HT-29 (cell line): ENCODE data around the gene LUC7L3. TPM values are rescaled to one million over a fixed set of nuclear protein-coding genes. Genes with fewer than 3 reads are reported as not detected.
"Not testable (repeated sequence)": the region's sequence is repeated elsewhere in the genome, so short reads cannot be mapped to it uniquely, and the experiment has no call there.

Source experiments
- DNase-seq: peaks from one replicate; pipeline ENCODE4 v3.0.0-alpha.2; 2015; ENCODE audit warnings: low spot score
- total RNA-seq: library from RNA; depleted of rRNA; stranded (reverse); fragments of >200 nt; shearing (Covaris generic); gene quantifications from 2 replicates; pipeline ENCODE4 v1.2.3, GENCODE V29; 2014

Gene LUC7L3
- total RNA-seq, 1 experiment from 2014 or later: 50.4 TPM

DNA sequence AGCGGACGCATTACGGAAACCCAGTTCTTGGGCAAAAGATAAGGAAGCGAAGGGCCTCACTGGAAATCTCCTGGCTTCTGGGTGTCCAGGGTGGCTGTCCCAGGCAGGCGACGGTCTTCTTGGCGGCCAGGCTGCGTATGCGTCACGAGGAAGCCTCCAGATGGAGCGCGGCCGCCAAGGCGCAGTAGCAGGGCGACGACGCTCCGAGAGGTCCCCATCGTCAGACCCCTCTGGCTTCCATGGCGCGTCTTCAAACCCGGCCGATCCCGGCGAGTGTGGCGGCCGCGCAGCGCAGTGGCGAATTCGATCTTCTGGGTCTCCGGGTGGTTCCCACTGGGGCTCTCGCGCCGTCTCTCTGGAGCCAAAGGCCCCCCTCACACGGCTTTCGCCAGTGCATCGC is 61.8 kb downstream of the LUC7L3 start:
- DNase-seq: no peak

DNA sequence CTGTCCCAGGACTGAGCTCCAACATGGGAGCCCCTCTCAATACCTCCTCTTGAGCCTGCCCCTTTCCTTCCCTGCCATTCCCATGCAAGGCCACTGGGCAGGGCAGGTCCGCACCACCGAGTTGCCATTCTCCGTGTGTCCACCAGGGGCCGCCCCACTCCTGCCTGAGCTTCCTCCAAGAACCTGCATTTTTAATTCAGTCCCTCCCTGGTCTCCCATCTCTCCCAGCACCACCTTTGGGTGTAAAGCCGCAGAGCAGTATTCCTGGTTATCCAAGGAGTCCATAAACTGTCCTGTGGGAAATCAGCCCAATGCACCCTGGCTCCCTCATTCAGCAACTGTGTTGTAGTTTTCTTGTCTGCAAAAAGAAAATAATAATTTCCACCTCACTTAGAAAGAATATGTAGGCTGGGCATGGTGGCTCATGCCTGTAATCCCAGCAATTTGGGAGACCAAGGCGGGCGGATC is 63.8 kb downstream of the LUC7L3 start:
- DNase-seq: peak; percentile 93

DNA sequence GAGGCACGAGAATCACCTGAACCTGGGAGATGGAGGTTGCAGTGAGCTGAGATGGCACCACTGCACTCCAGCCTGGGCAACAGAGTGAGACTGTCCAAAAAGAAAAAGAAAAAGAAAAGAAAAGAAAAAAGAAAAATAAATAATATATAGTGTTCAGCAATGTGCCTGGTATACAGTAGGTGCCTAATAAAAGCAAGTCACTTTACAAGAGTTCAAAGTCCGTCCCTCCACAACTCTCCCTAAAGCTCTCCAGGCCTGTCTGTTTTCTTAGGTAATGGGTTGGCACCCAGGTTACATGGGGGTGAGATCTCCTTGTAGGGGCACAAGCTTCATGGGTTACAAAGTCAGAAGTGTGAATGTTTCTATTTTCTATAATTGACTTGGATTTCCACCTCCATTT is 64.5 kb downstream of the LUC7L3 start:
- no peak for DNase-seq

DNA sequence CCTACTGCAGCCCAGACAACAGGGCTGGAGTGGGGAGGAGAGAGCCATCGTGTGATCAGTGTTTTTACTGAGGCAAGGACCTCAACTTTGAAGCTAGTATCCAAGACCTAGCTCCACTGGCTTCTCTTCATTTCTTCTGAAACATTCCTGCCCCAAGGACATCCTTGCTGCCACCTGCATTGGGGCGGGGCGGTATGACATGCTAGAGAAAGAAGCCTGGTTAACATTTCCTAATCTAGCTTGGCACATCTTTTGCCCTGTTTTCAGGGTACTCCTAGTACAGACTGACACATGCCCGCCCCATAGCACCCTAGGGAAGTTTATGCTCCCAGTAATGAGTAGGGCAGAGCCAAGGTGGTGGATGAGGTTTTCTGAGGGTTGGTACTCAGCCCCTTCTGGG is 65.7 kb downstream of the LUC7L3 start:
- no peak for DNase-seq

DNA sequence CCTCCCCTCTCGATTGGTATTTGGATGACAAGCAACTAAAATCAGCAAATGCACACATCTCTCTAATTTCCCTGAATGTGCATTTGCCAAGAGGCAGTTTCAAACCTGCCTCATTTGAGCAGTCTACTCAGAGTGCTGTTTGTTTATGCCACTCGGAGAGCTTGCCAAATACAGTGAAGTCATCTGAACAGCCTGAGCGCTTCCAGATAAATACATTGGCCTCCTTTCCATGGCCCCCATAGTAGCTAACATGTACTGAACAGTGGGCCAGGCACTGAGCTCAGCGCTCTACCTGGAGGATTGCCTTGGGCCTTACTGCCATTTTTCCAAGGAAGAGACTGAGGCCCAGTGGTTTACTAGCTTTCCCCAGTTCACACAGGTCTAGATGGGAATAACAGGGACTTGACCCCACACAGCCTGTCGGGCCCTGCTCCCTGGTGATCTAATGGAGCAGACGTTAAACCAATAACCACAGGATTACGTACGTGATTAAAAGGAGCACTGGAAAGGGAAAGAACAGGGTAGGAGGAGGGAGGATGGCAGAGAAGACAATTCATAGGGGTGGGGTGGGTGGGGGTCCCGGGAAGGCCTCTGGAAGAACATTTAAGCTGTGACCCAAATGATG is 66.7 kb downstream of the LUC7L3 start:
- no peak for DNase-seq

DNA sequence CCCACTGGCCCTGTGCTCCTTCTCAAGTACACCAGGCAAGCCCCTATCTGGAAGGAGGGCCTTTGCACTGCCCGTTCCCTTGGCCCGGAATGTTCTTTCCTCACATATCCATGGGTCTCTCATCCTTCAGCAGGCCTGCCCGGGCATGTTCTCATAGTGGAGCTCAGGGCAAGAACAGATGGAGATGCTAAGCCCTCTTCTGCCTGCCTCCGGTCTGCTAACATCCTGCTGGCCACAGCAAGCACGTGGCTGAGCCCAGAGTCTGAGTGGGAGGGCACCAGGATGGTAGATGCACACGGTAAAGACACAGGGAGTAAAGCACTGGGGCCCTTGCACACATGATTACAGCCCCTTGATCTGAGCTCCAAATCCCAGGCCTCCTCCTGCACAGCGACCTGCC is 67.7 kb downstream of the LUC7L3 start:
- DNase-seq: no peak

DNA sequence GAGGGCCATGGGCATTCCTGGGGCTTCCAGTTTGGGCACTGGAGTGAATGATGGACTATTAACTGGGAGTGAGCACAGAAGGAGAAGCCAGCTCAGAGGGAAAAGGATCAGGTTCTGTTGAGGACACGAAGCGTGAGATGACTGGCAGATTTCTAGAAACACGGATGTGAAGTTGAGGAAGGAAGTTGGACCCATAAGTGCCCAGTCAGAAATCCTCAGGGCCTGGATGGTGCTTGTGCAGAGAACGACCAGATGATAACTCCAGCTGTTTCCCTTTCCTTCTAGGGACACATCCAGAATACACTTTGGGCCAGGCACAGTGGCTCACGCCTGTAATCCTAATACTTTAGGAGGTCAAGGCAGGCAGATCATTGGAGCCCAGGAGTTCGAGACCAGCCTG is 71.2 kb downstream of the LUC7L3 start:
- no peak for DNase-seq

DNA sequence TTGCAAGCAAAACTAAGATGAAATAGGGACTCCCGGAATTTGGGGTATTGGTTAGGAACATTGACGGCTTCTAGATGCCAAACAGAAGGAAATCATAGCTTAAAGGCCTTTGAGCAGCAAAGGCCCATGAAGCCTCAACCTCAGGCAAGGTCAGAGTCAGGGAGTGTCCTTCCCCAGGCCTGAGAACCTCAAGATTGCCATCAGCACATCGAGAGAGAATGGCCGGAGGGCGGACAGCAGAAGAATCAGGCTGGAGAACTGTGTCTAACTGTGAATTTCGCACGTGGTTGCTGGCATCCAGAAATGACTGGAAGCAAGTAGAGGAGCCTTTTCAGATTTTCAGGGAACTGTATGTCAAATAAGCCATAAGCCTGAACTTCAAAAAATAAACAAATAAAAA is 72.7 kb downstream of the LUC7L3 start:
- DNase-seq: no peak

DNA sequence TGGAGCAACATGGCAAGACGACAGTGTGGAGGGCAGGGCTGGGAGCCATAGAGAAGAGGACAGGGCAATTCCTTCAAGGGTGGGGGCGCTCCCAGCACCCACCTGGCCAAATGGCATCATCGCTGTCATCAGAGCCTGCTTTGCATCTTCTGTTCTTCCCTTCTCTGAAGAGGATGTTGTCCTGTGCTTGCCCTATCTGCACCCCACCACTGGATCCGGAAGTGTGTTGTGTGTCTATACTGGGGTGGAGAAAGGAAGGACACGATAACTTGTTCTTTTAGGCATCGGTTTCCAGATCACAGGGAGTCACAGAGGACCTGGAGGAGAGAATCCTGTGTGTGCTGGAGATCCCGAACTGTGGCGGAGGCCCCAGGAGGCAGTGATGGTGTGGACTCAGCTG is 73.6 kb downstream of the LUC7L3 start:
- DNase-seq: no peak

DNA sequence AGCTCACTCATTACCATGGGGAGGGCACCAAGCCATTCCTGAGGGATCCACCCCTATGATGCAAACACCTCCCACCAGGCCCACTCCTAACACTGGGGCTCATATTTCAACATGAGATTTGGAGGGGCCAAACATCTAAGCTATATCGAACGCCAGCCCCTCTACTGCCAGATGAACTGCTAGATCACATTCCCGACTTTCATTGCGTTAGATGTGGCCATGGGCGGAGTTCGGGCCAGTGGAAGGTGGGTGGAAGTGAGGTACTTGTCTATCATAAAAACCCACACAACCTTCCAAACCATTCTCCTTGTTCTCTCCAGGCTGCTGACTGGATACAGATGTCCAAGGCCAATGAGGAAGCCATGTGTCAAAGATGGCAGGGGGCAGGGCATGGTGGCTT is 75.0 kb downstream of the LUC7L3 start:
- DNase-seq: no peak

DNA sequence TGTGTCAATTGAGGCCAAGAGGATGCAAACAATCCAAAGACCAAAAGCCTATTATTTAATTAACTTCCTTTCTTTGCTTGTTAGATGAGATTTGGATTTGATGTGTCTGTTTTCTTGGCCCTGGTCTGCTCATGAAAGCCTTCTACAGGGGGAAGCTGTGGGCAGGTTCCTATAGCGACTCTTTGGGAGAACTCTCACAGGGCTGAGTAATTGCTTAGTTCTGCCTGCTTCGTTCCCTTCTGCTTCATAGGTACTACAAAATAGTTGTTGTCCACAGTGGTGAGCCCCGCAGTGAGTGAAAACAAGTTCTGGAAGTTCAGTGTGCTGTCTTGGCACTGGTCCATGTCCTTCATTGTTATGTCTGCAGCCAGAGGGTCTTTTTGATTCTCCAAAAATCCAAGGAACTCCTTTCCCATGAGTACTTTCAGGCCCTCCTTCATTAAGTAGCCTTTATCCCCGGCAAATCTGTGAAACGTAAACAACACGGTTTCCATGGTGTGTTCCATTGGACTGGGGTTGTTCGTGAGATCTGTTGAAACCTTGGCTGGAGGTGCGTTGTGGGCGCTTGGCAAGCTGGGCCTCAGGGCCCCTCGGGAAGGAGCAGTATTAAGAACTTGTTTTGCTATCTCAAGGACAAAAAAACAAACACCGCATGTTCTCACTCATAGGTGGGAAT is 77.9 kb downstream of the LUC7L3 start:
- DNase-seq: no peak

DNA sequence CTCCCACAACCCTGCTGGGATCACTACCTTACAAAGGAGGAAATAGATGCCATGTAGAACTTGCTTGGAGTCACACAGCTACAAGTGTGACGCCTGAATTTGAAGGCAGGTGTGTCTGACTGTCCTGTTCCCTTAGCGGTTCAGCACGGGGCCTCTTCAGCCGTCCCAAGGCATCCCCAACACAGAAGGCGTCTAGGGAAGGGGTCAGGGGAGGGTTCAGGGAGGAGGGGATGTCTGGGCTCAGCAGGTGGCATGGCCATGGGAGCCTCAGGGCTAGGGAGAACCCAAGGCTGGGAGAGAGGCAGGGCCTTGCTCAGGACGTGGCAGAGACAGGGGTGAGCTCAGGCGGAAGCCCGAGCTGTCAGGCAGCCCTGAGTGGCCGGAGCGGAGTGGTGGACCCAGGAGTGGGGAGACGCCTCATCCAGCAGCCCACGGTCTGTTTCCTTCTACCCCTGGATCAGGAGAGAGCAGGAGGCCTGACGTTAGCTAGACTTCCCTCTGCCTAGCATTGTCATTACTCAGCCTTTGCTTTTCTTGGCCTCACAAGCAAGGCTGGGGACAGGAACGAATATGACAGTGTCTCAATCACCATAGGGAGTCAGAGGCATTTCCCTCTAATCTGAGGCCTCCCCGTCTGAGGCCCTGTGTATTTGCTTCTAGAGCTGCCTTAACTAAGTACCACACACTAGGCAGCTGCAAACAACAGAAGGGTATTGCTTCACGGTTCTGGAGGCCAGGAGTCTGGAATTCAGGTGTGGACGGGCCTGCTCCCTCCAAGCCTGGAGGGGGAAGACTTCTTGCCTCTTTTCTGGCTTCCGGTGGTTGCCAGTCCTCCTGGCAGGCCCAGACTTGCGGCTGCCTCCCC is 79.3 kb downstream of the LUC7L3 start:
- DNase-seq: no peak

DNA sequence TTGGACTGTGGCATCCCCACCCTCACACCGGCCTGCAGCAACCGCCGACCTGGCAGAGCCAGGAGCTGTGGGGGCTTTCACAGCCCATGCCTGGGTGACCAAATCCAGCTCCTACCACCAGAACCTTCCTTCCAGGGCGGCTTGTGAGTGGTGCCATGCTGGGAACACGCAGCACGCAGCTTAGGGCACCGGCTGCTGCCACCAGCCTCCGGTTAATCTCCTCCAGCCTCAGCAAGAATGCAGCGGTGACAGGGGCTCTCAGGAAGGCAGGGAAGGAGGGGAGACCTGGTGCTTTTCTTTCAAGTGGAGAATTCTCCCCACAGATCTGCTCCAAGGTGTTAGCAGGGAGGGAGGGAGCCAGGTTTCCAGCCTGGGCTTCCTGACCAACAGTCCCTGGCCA is 80.2 kb downstream of the LUC7L3 start:
- no peak for DNase-seq

DNA sequence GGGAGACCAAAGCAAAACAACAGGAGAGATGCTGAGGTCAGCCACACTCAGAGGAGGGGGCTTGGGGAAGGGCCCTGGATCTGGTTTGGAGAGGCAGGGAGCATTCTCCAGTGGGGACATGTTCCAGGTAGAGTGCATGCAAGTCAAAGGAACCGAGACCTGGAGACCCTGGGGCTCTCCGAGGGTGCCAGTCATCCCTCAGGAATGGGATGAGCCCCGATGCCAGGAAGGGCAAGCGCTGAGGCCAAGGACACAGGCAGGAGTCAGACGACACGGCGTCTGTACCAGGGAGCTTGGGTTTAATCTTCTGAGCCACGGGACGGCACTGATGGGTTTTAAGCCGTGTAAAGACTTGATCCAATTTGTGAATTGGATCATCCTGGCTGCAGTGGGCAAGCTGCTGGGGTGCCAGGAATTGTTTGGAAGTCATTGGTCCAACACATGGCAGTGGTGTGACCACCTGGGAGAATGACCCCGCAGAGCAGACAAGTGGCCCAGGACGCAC is 80.8 kb downstream of the LUC7L3 start:
- no peak for DNase-seq

DNA sequence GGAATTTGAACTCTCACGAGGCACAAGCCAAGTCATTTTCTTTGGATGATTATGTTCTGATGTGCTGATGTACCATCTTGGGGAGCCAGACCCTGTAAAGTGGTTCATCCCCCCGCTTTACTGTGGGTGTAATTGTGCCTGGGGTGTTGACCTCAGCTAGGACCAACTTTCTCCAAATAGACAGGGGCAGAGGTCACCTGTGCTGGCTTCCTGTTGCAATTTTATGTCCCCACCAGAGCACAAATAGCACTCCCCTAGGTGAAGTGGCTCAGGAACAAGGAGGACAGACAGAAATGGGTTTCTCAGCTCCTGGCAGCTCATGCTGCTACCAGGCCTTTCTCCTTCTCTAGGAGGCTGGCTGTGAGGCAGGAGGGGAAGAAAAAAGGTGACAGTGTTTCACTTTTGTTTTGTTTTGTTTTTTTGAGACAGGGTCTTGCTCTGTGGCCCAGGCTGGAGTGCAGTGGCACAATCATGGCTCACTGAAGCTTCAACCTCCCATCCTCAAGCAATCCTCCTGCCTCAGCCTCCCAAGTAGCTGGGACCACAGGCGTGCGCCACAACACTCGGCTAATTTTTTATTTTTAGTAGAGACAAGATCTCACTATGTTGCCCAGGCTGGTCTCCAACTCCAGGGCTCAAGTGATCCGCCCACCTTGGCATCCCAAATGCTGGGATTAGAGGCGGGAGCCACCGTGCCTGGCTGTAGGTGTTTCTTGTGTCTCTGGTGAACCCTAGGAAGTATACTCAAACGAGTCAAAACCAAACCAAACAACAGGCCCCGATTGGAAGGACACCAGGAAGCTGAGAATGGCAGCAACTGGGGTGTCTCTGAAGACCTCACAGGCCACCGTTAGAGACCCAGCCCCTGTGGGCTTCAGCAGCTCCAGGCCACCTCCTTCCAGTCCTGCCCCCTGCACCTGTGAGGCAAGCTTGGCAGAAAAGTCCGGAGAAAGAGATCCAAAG is 83.5 kb downstream of the LUC7L3 start:
- DNase-seq: no peak

DNA sequence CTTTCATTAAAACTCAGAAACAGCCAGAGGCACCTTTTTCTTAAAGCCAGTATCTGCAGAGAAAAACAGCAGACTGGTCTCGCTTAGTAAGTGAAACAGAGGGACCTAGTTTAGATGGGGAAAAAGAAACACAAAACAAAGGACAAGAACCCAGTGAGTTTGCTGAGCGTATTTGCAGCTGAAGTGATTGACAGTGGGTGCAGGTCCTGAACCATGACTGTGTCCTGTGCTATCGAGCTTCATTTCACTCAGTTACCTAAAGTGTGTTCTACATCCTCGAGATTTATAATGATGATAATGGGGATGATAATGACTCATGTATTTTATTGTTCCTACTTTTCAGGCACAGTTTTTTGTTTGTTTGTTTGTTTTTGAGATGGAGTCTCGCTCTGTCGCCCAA is 84.3 kb downstream of the LUC7L3 start:
- no peak for DNase-seq

DNA sequence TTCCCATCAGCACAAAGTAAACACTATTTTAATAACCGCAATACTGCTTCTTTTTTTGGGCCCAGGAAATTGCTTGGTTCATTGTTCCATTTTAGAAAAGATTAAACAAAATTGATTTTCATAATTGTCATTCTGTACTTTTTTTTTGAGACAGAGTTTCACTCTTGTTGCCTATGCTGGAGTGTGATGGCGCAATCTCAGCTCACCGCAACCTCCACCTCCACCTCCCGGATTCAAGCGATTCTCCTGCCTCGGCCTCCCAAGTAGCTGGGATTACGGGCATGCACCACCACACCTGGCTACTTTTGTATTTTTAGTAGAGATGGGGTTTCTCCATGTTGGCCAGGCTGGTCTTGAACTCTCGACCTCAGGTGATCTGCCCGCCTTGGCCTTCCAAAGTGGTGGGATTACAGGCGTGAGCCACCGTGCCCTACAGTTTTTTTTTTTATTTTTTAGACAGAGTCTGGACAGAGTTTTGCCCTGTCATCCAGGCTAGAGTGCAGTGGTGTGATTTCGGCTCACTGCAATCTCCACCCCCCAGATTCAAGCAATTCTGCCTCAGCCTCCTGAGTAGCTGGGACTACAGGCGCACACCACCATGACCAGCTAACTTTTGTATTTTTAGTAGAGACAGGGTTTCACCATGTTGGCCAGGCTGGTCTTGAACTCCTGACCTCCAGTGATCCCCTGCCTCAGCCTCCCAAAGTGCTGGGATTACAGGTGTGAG is 85.5 kb downstream of the LUC7L3 start:
- not testable (repeated sequence) for DNase-seq

DNA sequence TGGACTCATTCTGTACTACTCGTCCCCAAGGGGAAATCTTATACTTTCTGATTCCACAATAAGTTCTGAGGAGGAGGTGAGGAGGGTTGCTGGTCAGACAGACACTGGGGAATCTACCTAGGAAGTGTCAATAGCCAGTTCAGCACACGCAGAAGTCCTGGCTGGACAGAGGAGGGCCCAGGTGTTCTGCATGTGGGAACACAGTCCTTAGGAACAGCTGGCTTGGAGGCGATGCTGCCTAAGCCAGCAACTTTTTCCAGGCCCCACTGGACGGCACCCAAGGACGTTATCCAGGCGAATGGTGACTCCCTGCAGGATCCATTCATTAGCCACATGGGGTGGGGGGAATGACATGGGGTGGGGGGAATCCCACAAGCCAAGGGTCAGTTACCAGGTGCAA is 86.1 kb downstream of the LUC7L3 start:
- DNase-seq: no peak
